GM12874 (cell line): ENCODE results near the gene MED13L.

Experiments
- TF ChIP-seq, protein P1 (sequence below): IDR thresholded peaks from 2 replicates; pipeline ENCODE4 v1.5.1; 2011; ENCODE audit warnings: low read depth, mild to moderate bottlenecking, control low read depth, low read length, moderate library complexity; ENCODE audit not compliant: insufficient read depth

Gene MED13L

DNA sequence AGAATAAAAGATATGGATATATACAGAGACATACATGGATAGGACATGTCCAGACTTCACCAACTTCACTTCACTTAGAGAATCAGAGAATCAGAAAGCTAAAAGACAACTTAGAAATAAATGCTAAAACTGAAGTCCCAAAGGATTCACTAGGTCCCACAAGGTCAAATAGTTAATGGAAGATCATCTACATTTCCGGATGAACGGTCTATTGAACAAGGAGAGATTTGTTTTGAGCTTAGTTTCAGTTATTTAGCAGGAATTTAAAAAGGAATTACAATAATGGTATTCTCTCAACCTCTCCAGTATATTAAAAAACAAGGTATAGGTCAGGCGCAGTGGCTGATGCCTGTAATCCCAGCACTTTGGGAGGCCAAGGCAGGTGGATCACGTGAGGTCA is 187.0 kb downstream of the MED13L start:
- TF ChIP-seq, protein P1, sequence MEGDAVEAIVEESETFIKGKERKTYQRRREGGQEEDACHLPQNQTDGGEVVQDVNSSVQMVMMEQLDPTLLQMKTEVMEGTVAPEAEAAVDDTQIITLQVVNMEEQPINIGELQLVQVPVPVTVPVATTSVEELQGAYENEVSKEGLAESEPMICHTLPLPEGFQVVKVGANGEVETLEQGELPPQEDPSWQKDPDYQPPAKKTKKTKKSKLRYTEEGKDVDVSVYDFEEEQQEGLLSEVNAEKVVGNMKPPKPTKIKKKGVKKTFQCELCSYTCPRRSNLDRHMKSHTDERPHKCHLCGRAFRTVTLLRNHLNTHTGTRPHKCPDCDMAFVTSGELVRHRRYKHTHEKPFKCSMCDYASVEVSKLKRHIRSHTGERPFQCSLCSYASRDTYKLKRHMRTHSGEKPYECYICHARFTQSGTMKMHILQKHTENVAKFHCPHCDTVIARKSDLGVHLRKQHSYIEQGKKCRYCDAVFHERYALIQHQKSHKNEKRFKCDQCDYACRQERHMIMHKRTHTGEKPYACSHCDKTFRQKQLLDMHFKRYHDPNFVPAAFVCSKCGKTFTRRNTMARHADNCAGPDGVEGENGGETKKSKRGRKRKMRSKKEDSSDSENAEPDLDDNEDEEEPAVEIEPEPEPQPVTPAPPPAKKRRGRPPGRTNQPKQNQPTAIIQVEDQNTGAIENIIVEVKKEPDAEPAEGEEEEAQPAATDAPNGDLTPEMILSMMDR: no peak

DNA sequence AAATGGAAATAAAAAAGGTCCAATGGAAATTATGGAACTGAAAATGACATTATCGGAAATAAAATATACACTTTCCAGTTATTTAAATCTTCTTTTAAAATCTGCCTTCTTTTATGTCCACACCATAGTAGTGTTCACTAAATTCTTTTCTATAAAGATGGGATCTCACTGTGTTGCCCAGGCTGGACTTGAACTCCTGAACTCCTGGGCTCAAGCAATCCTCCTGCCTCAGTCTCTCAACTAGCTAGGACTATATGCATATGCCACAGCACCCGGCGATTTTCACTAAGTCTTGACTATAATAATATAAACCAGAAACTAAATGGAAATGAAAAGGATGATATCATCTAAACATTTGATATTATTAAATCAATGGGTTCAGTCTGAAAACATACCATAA is 188.4 kb downstream of the MED13L start:
- TF ChIP-seq, protein P1: no peak

DNA sequence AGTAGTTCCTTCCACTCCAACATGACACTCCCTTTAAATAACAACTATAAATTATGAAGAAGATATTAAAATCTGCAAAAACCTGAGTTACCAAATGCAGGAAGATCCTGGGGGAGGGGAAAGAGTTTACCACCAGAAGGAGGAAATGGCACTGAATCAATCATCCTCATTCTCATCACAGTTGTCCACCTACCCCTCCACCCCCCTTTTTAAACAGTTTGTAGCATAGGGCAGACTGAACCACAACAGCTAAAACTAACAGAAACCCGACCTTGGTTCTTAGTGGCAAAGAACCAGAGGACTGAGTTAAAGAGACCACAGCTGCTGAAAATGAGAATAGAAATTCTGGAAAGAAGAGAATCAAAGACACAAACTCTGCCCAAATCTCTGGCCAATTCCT is 189.5 kb downstream of the MED13L start:
- TF ChIP-seq, protein P1: no peak

DNA sequence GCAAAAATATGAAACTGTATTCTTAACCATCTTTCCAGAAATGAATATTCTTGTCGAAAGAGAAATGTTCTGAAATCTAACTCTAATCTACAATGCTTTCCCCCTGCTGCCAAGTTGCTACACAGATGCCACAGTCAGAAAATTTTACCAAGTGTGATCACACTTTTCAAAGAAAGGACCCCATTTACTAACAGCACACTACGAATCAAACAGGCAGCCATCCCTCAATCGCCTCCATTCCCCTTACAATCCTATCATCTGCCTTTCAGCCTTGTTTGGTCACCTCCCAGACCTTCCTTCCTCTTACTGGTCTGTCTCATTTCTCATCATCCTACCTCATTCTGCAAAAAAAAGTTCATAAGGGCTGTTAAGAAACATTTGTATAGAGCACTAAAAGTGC is 190.1 kb downstream of the MED13L start:
- TF ChIP-seq, protein P1: no peak

DNA sequence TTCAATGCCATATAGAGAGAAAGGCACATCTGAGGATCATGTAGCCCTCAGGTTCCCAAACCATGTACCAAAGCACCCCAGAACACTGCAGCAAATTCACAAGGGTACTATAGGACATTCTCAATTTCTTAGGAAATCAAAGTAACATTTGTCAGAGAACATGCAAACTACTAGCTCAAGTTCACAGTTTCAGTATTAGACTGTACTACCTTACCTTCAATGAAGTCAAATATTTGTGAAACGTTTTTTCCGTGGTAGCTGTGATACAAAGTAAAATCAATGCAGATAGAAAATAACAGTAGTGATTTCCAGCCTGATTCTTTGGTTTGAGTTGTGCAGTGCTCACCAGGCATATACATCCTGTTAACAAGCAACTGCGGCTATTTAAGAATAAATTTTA is 197.1 kb downstream of the MED13L start:
- TF ChIP-seq, protein P1: no peak

DNA sequence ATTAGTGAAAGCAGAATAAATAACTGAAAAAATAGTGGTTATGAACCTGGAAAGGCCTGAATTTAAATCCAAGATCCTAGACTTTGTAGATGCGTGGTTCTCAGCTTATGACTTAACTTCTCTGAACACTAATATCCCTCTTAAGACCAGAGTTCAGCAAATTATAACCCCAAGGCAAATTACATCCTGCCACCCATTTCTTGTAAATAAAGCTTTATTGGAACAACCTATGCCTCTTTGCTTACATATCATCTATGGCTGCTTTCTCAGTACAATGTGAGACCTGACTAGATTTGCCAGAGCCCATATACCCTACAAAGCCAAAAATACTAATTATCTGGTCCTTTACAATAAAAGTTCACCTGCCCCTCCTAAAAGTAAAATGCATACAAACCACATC is 199.1 kb downstream of the MED13L start:
- TF ChIP-seq, protein P1: no peak

DNA sequence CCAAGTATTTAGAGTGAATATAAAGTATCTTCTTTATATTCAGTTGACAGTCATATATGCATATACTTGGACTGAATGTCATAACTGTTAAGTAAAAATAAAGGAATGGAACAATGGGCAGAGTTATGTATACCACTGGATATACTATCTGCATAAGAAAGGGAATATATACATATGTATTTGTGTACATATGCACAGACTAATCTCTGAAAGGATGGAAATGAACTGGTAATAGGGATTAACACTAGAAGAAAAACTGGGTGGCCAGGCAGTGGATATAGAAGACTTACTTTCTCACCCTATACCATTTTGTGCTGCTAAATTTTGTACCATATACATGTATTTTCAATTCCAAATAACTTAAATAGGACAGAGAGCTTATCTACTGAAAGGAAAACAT is 200.1 kb downstream of the MED13L start:
- TF ChIP-seq, protein P1: no peak

DNA sequence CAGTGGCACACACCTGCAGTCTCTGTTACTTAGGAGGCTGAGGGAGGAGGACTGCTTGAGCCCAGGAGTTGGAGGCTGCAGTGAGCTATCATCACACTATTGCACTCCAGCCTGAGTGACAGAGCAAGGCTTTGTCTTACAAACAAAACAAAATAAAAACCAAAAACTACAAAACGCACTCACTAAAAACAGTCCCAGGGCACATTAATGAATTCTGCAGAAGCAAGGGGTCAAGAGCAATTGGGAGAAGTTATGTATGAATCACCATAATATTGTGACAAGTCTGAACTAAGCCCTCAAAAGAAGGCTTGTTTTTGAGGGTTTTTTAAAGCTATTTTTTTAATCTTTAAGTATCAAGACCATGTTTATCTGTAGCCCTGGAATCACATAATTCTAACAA is 201.1 kb downstream of the MED13L start:
- TF ChIP-seq, protein P1: no peak
